GM12892 (cell line): Measurements from ENCODE around the gene RTL10.

Experiments used
- POLR2A ChIP-seq: IDR thresholded peaks from 2 replicates; pipeline ENCODE4 v1.6.1; 2011; ENCODE audit warnings: low read depth, low read length, control low read depth
- TAF1 ChIP-seq: IDR thresholded peaks from 2 replicates; pipeline ENCODE4 v1.6.1; 2011; ENCODE audit warnings: low read depth, mild to moderate bottlenecking, control low read depth, low read length, borderline replicate concordance

GRCh38 chr22:19884161-19884953 lies 29.7 kb upstream of the RTL10 start:
- TF ChIP-seq POLR2A (no peak), TAF1 (no peak)
